Naive thymus-derived CD4-positive, alpha-beta T cell (primary cell): Measurements from ENCODE around the gene TAGAP. TPM values are rescaled to one million over a fixed set of nuclear protein-coding genes. Genes with fewer than 3 reads are reported as not detected.

Experiments
- ATAC-seq: fragments of 150-1000 bp; cut with Tn5 transposase; 2 replicates; pipeline ENCODE4 v1.10.0; 2021; ENCODE audit warnings: mild to moderate bottlenecking, moderate library complexity
- CTCF ChIA-PET: fragments of 350-600 bp; sonication (Branson Sonifier 250); formaldehyde crosslinking; loops from one replicate; lab custom pipeline; 2021; ENCODE audit warnings: antibody characterized with exemption; lab: Charles Lee
- POLR2A ChIA-PET: fragments of 350-600 bp; sonication (Branson Sonifier 250); formaldehyde crosslinking; loops from one replicate; lab custom pipeline; 2021; ENCODE audit warnings: antibody characterized with exemption, inconsistent platforms; lab: Charles Lee
- DNase-seq, 9 donors: peaks; one replicate each; pipeline versions ENCODE4 v3.0.0 to v3.0.0-alpha.2; 2020 to 2022; ENCODE audit warnings: mixed read lengths in 1 of 9
- H3K27ac ChIP-seq: one replicate; pipeline ENCODE4 v1.7.0; 2013; ENCODE audit warnings: mild to moderate bottlenecking, low read depth, low read length, moderate library complexity
- H3K27me3 ChIP-seq, 2 donors: one replicate each; pipeline ENCODE4 v1.7.0; 2013; ENCODE audit warnings: low read length in 2 of 2, mild to moderate bottlenecking in 2 of 2, moderate library complexity in 2 of 2; ENCODE audit not compliant: control insufficient read depth in 2 of 2, insufficient read depth in 2 of 2
- H3K36me3 ChIP-seq, 3 experiments: 1 replicate in 2 of 3; 2 replicates in 1 of 3; pipeline ENCODE4 v1.7.0; 2013; ENCODE audit warnings: low read length in 3 of 3, mild to moderate bottlenecking in 3 of 3, moderate library complexity in 1 of 3; ENCODE audit not compliant: insufficient read depth in 3 of 3, control insufficient read depth in 2 of 3
- H3K4me1 ChIP-seq, 2 donors: one replicate each; pipeline ENCODE4 v1.7.0; 2013; ENCODE audit warnings: low read length in 2 of 2, mild to moderate bottlenecking in 2 of 2, moderate library complexity in 1 of 2; ENCODE audit not compliant: control insufficient read depth in 2 of 2, insufficient read depth in 2 of 2
- H3K4me3 ChIP-seq: 2 replicates; pipeline ENCODE4 v1.7.0; 2013; ENCODE audit warnings: mild to moderate bottlenecking, low read length
- H3K9me3 ChIP-seq, 3 experiments: 1 replicate in 2 of 3; 2 replicates in 1 of 3; pipeline ENCODE4 v1.7.0; 2013; ENCODE audit warnings: low read length in 3 of 3; ENCODE audit not compliant: control insufficient read depth in 2 of 3
- H3K27ac Mint-ChIP-seq, 9 donors: one replicate each; pipeline ENCODE4 v1.8.0; 2020 to 2022; ENCODE audit warnings: mixed read lengths in 9 of 9, mild to moderate bottlenecking in 8 of 9, moderate library complexity in 5 of 9, inconsistent platforms in 2 of 9
- H3K27me3 Mint-ChIP-seq, 5 donors: one replicate each; pipeline ENCODE4 v1.8.0; 2021 to 2022; ENCODE audit warnings: mixed read lengths in 5 of 5, mild to moderate bottlenecking in 1 of 5
- H3K36me3 Mint-ChIP-seq, 5 donors: one replicate each; pipeline ENCODE4 v1.8.0; 2020 to 2022; ENCODE audit warnings: mixed read lengths in 5 of 5, mild to moderate bottlenecking in 3 of 5, inconsistent platforms in 1 of 5
- H3K4me1 Mint-ChIP-seq, 7 donors: one replicate each; pipeline ENCODE4 v1.8.0; 2020 to 2022; ENCODE audit warnings: mixed read lengths in 7 of 7, mild to moderate bottlenecking in 3 of 7, inconsistent platforms in 1 of 7
- H3K4me3 Mint-ChIP-seq, 10 donors: one replicate each; pipeline ENCODE4 v1.8.0; 2020 to 2022; ENCODE audit warnings: mild to moderate bottlenecking in 10 of 10, mixed read lengths in 10 of 10, moderate library complexity in 6 of 10, inconsistent platforms in 2 of 10
- H3K9me3 Mint-ChIP-seq, 11 donors: one replicate each; pipeline ENCODE4 v1.8.0; 2020 to 2022; ENCODE audit warnings: mixed read lengths in 11 of 11, mild to moderate bottlenecking in 4 of 11, inconsistent platforms in 1 of 11, moderate library complexity in 1 of 11
- intact Hi-C, 2 donors: fragments of 100-400 bp; cut with micrococcal nuclease; formaldehyde crosslinking; loops; one replicate each; pipeline ENCODE4 v1.15.1; 2023
- polyA plus RNA-seq, 2 donors: library from polyadenylated mRNA; unstranded; fragments of 300-500 nt; fragmentation: Illumina TruSeq; gene quantifications; one replicate each; pipeline ENCODE4 v1.2.3, GENCODE V29; 2021
- total RNA-seq, 6 experiments: library from RNA in 5 of 6; stranded (reverse) in 5 of 6; gene quantifications; 1 replicate in 5 of 6; 2 replicates in 1 of 6; pipeline ENCODE4 v1.2.3 and lab custom pipeline; 2021 to 2026

The TAGAP gene, protein sequence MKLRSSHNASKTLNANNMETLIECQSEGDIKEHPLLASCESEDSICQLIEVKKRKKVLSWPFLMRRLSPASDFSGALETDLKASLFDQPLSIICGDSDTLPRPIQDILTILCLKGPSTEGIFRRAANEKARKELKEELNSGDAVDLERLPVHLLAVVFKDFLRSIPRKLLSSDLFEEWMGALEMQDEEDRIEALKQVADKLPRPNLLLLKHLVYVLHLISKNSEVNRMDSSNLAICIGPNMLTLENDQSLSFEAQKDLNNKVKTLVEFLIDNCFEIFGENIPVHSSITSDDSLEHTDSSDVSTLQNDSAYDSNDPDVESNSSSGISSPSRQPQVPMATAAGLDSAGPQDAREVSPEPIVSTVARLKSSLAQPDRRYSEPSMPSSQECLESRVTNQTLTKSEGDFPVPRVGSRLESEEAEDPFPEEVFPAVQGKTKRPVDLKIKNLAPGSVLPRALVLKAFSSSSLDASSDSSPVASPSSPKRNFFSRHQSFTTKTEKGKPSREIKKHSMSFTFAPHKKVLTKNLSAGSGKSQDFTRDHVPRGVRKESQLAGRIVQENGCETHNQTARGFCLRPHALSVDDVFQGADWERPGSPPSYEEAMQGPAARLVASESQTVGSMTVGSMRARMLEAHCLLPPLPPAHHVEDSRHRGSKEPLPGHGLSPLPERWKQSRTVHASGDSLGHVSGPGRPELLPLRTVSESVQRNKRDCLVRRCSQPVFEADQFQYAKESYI
- total RNA-seq (100 to 1,000 TPM in 2 of 5 experiments, 10 to 100 TPM in 3; 53.5 to 222 (median 84.0) TPM), polyA plus RNA-seq (100 to 1,000 TPM; 151 to 210 TPM), total RNA-seq (lab: John Stamatoyannopoulos, UW) (587 reads per million, percentile 98 among the genes with 10 or more reads in this experiment)

- no peaks in the 10 kb centered on the region for H3K27me3 ChIP-seq
- Mint-ChIP-seq H3K27ac (peak within 1 kb of the TSS; percentile 94 to 100 (median 98)), H3K4me3 (peak within 1 kb of the TSS; percentile 92 to 100 (median 99)), H3K9me3 (peaks cover 0 to 4% (median 0%) of the 10 kb centered on the region in 11 donors), H3K27me3 (peaks cover 0 to 2% (median 0%) of the 10 kb centered on the region in 5 donors), H3K36me3 (peaks cover 17 to 44% (median 40%) of the 10 kb centered on the region in 5 donors), H3K4me1 (peaks cover 31 to 58% (median 53%) of the 10 kb centered on the region in 7 donors)
- ATAC-seq: peak; percentile 83
- H3K4me1 ChIP-seq: peaks cover 33 to 47% of the 10 kb centered on the region in 2 donors
- H3K4me3 ChIP-seq: peak within 1 kb of the TSS; percentile 88
- peak within 1 kb of the TSS; percentile 92 for H3K27ac ChIP-seq
- CTCF ChIA-PET: interaction anchor here (0.7 to 8.1 kb wide), 11 partner anchors 11 to 93 kb away, joined by 3 to 190 read pairs (median 6); no protein-coding TSS in a partner anchor
- no peaks in the 10 kb centered on the region for H3K9me3 ChIP-seq
- intact Hi-C loops: loop anchor here (1.0 to 10.0 kb wide), 7 partner anchors 11 to 1223 kb away; partner anchors contain the start of genes SNX9 (in 1 of the 2) and WTAP (in 1 of the 2)
- H3K36me3 ChIP-seq: peaks cover 20 to 28% (median 24%) of the 10 kb centered on the region in 3 experiments
- peak; percentile 56 to 93 (median 83) for DNase-seq
- POLR2A ChIA-PET: interaction anchor here (0.6 to 13.6 kb wide), 17 partner anchors 9 to 1476 kb away, joined by 3 to 267 read pairs (median 7); partner anchors contain the start of gene RSPH3
Measured at GRCh38 chr6:159044899-159045727, at the start of gene TAGAP. TAGAP (minus strand) TSS chr6:159044991; CDS start chr6:159044146, 845 bp downstream.

DNA sequence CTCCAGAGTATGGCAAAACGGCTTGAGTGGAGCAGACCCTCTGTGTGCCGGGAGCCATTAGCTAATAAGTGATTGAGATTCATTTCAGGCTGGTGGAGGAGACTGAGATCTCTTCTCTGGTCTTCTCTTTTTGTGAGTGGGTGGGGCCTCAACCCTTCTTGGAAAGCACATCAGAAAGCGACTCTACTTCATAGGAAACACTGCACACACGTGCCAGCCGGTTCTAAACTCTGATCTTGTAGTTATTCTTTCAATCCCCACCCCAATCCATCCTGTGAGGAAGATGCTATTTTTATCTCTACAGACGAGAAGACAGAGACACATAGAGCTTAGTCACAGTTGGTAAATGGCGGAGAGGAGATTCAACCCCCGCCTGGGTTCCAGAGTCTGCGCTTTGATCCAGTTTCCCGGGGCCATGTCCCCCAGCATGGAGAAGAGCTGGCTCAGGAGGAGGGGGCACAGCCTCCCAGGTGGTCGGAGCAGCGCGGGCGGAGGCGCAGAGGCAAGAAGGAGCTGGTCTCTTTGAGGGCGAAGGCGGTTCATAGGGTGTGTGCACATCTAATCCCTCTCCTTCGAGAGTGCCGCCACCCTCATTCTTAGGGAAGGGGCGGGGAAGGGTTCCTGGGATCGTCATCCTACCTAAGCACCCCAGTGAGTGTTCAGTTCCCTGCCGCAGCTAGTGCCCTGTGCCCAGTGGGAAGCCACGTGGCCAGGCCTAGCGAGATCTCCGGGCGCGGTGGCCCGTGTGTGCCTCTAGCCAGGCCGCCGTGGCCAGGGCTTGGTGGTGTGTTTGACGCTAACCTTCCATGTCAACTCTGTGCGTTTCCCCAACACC lies 49.0 kb upstream of the TAGAP start:
- H3K4me3 Mint-ChIP-seq: peak overlapping the region; percentile 73 to 86 (median 78)
- H3K27me3 Mint-ChIP-seq: no peaks in the 10 kb centered on the region
- DNase-seq (peak in 4 of 9 donors; percentile 30 to 46 (median 42)), ATAC-seq (no peak)
- H3K36me3 Mint-ChIP-seq: peaks cover 0 to 7% (median 0%) of the 10 kb centered on the region in 5 donors
- H3K27ac ChIP-seq: peak overlapping the region; percentile 28
- peaks cover 31 to 58% (median 52%) of the 10 kb centered on the region in 7 donors for H3K4me1 Mint-ChIP-seq
- no peaks in the 10 kb centered on the region for H3K36me3 ChIP-seq
- peaks cover 20 to 38% of the 10 kb centered on the region in 2 donors for H3K4me1 ChIP-seq
- peak overlapping the region; percentile 34 for H3K4me3 ChIP-seq
- H3K27me3 ChIP-seq: no peaks in the 10 kb centered on the region
- intact Hi-C loops: loop anchor here in 1 of 2 donors (1.0 kb wide), 1 partner anchor 14 kb away; no protein-coding TSS in a partner anchor
- no peaks in the 10 kb centered on the region for H3K9me3 ChIP-seq
- ChIA-PET CTCF (interaction anchor here (0.8 to 2.5 kb wide), 7 partner anchors 9 to 85 kb away, joined by 3 to 14 read pairs (median 5); no protein-coding TSS in a partner anchor), POLR2A (interaction anchor here (0.7 to 8.2 kb wide), 18 partner anchors 8 to 93 kb away, joined by 3 to 91 read pairs (median 4); partner anchors contain the start of genes RSPH3 and TAGAP)
- H3K27ac Mint-ChIP-seq: peak overlapping the region; percentile 72 to 95 (median 93)
- H3K9me3 Mint-ChIP-seq: peaks cover 0 to 3% (median 0%) of the 10 kb centered on the region in 11 donors

DNA sequence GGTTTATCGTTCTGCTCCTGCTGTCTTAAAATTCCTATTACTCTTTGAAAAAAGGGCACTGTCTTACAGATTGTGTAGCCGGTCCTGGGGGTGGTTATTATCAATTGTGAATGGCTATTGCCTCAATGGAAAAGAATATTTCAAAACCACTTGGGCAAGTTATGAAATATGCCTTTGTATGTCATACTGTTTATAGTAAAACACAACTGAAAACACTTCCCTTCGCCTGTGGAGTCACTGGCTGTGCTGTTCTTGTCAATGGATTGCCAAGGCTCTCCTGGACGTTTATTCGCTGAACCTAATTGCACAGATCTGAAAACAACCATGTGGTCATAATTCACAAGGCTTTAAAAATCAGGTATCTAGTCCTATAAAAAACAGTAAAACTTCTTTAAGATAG lies 47.8 kb upstream of the TAGAP start:
- Histone ChIP-seq H3K27ac (no peak overlapping the region), H3K4me3 (no peak overlapping the region), H3K9me3 (no peaks in the 10 kb centered on the region), H3K27me3 (no peaks in the 10 kb centered on the region), H3K4me1 (peaks cover 9 to 28% of the 10 kb centered on the region in 2 donors), H3K36me3 (no peaks in the 10 kb centered on the region)
- CTCF ChIA-PET: interaction anchor here (0.6 to 2.5 kb wide), 3 partner anchors 11 to 49 kb away, joined by 3 to 14 read pairs (median 3); no protein-coding TSS in a partner anchor
- peak overlapping the region in 4 of 9 donors; percentile 36 to 93 (median 47) for H3K27ac Mint-ChIP-seq
- peak overlapping the region in 1 of 10 donors; percentile 35 for H3K4me3 Mint-ChIP-seq
- peaks cover 24 to 49% (median 43%) of the 10 kb centered on the region in 7 donors for H3K4me1 Mint-ChIP-seq
- H3K9me3 Mint-ChIP-seq: peaks cover 0 to 3% (median 0%) of the 10 kb centered on the region in 11 donors
- DNase-seq (no peak), ATAC-seq (peak; percentile 33)
- H3K36me3 Mint-ChIP-seq: peaks cover 0 to 9% (median 0%) of the 10 kb centered on the region in 5 donors
- H3K27me3 Mint-ChIP-seq: no peaks in the 10 kb centered on the region
- intact Hi-C loops: loop anchor here in 1 of 2 donors (1.0 kb wide), 1 partner anchor 12 kb away; no protein-coding TSS in a partner anchor
- POLR2A ChIA-PET: interaction anchor here (1.1 to 8.2 kb wide), 5 partner anchors 10 to 82 kb away, joined by 3 to 91 read pairs (median 10); partner anchors contain the start of gene TAGAP

GRCh38 chr6:159090530-159091480 lies 46.0 kb upstream of the TAGAP start:
- H3K4me1 ChIP-seq: peaks cover 7 to 23% of the 10 kb centered on the region in 2 donors
- H3K27ac Mint-ChIP-seq: peak overlapping the region in 4 of 9 donors; percentile 4 to 31 (median 26)
- H3K27ac ChIP-seq: no peak overlapping the region
- POLR2A ChIA-PET: interaction anchor here (0.5 to 0.9 kb wide), 3 partner anchors 9 to 46 kb away, joined by 3 to 4 read pairs (median 3); partner anchors contain the start of gene TAGAP
- H3K4me1 Mint-ChIP-seq: peaks cover 24 to 35% (median 33%) of the 10 kb centered on the region in 7 donors
- H3K36me3 ChIP-seq: no peaks in the 10 kb centered on the region
- ATAC-seq (no peak), DNase-seq (no peak)
- no peaks in the 10 kb centered on the region for H3K27me3 Mint-ChIP-seq
- no peak overlapping the region for H3K4me3 ChIP-seq
- intact Hi-C loops: no loop called here
- no peak overlapping the region for H3K4me3 Mint-ChIP-seq
- CTCF ChIA-PET: interaction anchor here (0.6 to 1.3 kb wide), 2 partner anchors 17 to 57 kb away, joined by 3 read pairs; no protein-coding TSS in a partner anchor
- no peaks in the 10 kb centered on the region for H3K27me3 ChIP-seq
- peaks cover 0 to 3% (median 0%) of the 10 kb centered on the region in 11 donors for H3K9me3 Mint-ChIP-seq
- H3K36me3 Mint-ChIP-seq: peaks cover 0 to 12% (median 0%) of the 10 kb centered on the region in 5 donors
- H3K9me3 ChIP-seq: no peaks in the 10 kb centered on the region
